Dendritic cell treated with granulocyte-macrophage colony-stimulating factor and Interleukin-4, amounts not matched to agents 40 ng/mL and 50 ng/mL, for 4 days (primary cell): ENCODE data around the gene PEX14.

Experiments
- H3K27ac Mint-ChIP-seq: one replicate; pipeline ENCODE4 v1.8.0; 2022; ENCODE audit warnings: mild to moderate bottlenecking, mixed read lengths
- H3K27me3 Mint-ChIP-seq: one replicate; pipeline ENCODE4 v1.8.0; 2022; ENCODE audit warnings: mild to moderate bottlenecking, mixed read lengths
- H3K36me3 Mint-ChIP-seq: one replicate; pipeline ENCODE4 v1.8.0; 2022; ENCODE audit warnings: low read depth, mixed read lengths
- H3K4me1 Mint-ChIP-seq: one replicate; pipeline ENCODE4 v1.8.0; 2022; ENCODE audit warnings: low read depth, mixed read lengths
- H3K4me3 Mint-ChIP-seq: one replicate; pipeline ENCODE4 v1.8.0; 2022; ENCODE audit warnings: mild to moderate bottlenecking, moderate library complexity, mixed read lengths
- H3K9me3 Mint-ChIP-seq: one replicate; pipeline ENCODE4 v1.8.0; 2022; ENCODE audit warnings: mixed read lengths
- intact Hi-C: fragments of 100-400 bp; cut with micrococcal nuclease; formaldehyde crosslinking; loops from one replicate; pipeline ENCODE4 v1.15.0; 2022

PEX14 gene

GRCh38 chr1:10511494-10511885 is 36.7 kb downstream of the PEX14 start:
- Mint-ChIP-seq H3K36me3 (no peaks in the 10 kb centered on the region), H3K27me3 (no peaks in the 10 kb centered on the region), H3K27ac (no peak overlapping the region), H3K4me1 (peaks cover 35% of the 10 kb centered on the region), H3K9me3 (no peaks in the 10 kb centered on the region), H3K4me3 (no peak overlapping the region)
- intact Hi-C loops, result loop anchor here (5.0 kb wide), 1 partner anchor 181 kb away; no protein-coding TSS in a partner anchor

- no peaks in the 10 kb centered on the region for H3K36me3 Mint-ChIP-seq
- intact Hi-C loops, result loop anchor here (5.0 kb wide), 1 partner anchor 179 kb away; no protein-coding TSS in a partner anchor
- no peaks in the 10 kb centered on the region for H3K27me3 Mint-ChIP-seq
- H3K27ac Mint-ChIP-seq, result no peak overlapping the region
- H3K4me3 Mint-ChIP-seq, result no peak overlapping the region
- peaks cover 52% of the 10 kb centered on the region for H3K4me1 Mint-ChIP-seq
- H3K9me3 Mint-ChIP-seq, result no peaks in the 10 kb centered on the region
Measured at GRCh38 chr1:10513199-10513598, 38.4 kb downstream of the PEX14 start.

- Mint-ChIP-seq H3K27ac (peak overlapping the region; percentile 55), H3K9me3 (no peaks in the 10 kb centered on the region), H3K4me1 (peaks cover 63% of the 10 kb centered on the region), H3K4me3 (no peak overlapping the region), H3K36me3 (peaks cover 3% of the 10 kb centered on the region), H3K27me3 (no peaks in the 10 kb centered on the region)
- intact Hi-C loops, result loop anchor here (1.0 to 5.0 kb wide), 2 partner anchors 178 to 353 kb away; no protein-coding TSS in a partner anchor
Measured at GRCh38 chr1:10514490-10515235, 39.9 kb downstream of the PEX14 start.

- Mint-ChIP-seq H3K9me3 (no peaks in the 10 kb centered on the region), H3K4me3 (no peak overlapping the region), H3K27me3 (no peaks in the 10 kb centered on the region), H3K4me1 (peaks cover 59% of the 10 kb centered on the region), H3K27ac (peak overlapping the region; percentile 74), H3K36me3 (peaks cover 7% of the 10 kb centered on the region)
- intact Hi-C loops, result no loop called here
Measured at GRCh38 chr1:10515301-10515975, 40.7 kb downstream of the PEX14 start.

- Mint-ChIP-seq H3K27me3 (no peaks in the 10 kb centered on the region), H3K27ac (peak overlapping the region; percentile 81), H3K4me1 (peaks cover 58% of the 10 kb centered on the region), H3K9me3 (no peaks in the 10 kb centered on the region), H3K4me3 (no peak overlapping the region), H3K36me3 (peaks cover 7% of the 10 kb centered on the region)
- intact Hi-C loops, result no loop called here
Measured at GRCh38 chr1:10515976-10516750, 41.4 kb downstream of the PEX14 start.

GRCh38 chr1:10516925-10517676 is 42.4 kb downstream of the PEX14 start:
- Mint-ChIP-seq H3K4me1 (peaks cover 55% of the 10 kb centered on the region), H3K4me3 (no peak overlapping the region), H3K27ac (peak overlapping the region; percentile 81), H3K27me3 (no peaks in the 10 kb centered on the region), H3K9me3 (no peaks in the 10 kb centered on the region), H3K36me3 (peaks cover 7% of the 10 kb centered on the region)
- intact Hi-C loops, result no loop called here

GRCh38 chr1:10517677-10517982 is 42.9 kb downstream of the PEX14 start:
- Mint-ChIP-seq H3K4me1 (peaks cover 55% of the 10 kb centered on the region), H3K9me3 (no peaks in the 10 kb centered on the region), H3K27me3 (no peaks in the 10 kb centered on the region), H3K27ac (peak overlapping the region; percentile 81), H3K36me3 (peaks cover 7% of the 10 kb centered on the region), H3K4me3 (no peak overlapping the region)
- intact Hi-C loops, result no loop called here

- intact Hi-C loops, result no loop called here
- H3K27me3 Mint-ChIP-seq, result no peaks in the 10 kb centered on the region
Measured at GRCh38 chr1:10519016-10519417, 44.3 kb downstream of the PEX14 start.

GRCh38 chr1:10520497-10520896 is 45.7 kb downstream of the PEX14 start:
- Mint-ChIP-seq H3K4me3 (no peak overlapping the region), H3K27me3 (no peaks in the 10 kb centered on the region), H3K27ac (peak overlapping the region; percentile 34), H3K4me1 (peaks cover 50% of the 10 kb centered on the region), H3K9me3 (no peaks in the 10 kb centered on the region), H3K36me3 (peaks cover 7% of the 10 kb centered on the region)
- intact Hi-C loops, result no loop called here

More at GRCh38 chr1:10519016-10519417, 44.3 kb downstream of the PEX14 start:
- peak overlapping the region; percentile 50 for H3K27ac Mint-ChIP-seq
- H3K4me3 Mint-ChIP-seq, result no peak overlapping the region
- peaks cover 7% of the 10 kb centered on the region for H3K36me3 Mint-ChIP-seq
- H3K4me1 Mint-ChIP-seq, result peaks cover 58% of the 10 kb centered on the region
- H3K9me3 Mint-ChIP-seq, result no peaks in the 10 kb centered on the region

- H3K4me1 Mint-ChIP-seq, result peaks cover 46% of the 10 kb centered on the region
- H3K4me3 Mint-ChIP-seq, result no peak overlapping the region
- no peaks in the 10 kb centered on the region for H3K27me3 Mint-ChIP-seq
- peaks cover 7% of the 10 kb centered on the region for H3K36me3 Mint-ChIP-seq
- no peaks in the 10 kb centered on the region for H3K9me3 Mint-ChIP-seq
- H3K27ac Mint-ChIP-seq, result peak overlapping the region; percentile 24
- intact Hi-C loops, result no loop called here
Measured at GRCh38 chr1:10520952-10521351, 46.2 kb downstream of the PEX14 start.

- Mint-ChIP-seq H3K36me3 (peaks cover 7% of the 10 kb centered on the region), H3K27ac (peak overlapping the region; percentile 24), H3K4me1 (peaks cover 40% of the 10 kb centered on the region), H3K9me3 (no peaks in the 10 kb centered on the region), H3K4me3 (no peak overlapping the region), H3K27me3 (no peaks in the 10 kb centered on the region)
- intact Hi-C loops, result no loop called here
Measured at GRCh38 chr1:10521537-10522157, 46.9 kb downstream of the PEX14 start.

GRCh38 chr1:10522322-10522860 is 47.6 kb downstream of the PEX14 start:
- Mint-ChIP-seq H3K4me3 (no peak overlapping the region), H3K4me1 (peaks cover 33% of the 10 kb centered on the region), H3K27ac (no peak overlapping the region), H3K27me3 (no peaks in the 10 kb centered on the region), H3K9me3 (no peaks in the 10 kb centered on the region), H3K36me3 (peaks cover 7% of the 10 kb centered on the region)
- intact Hi-C loops, result no loop called here

- H3K36me3 Mint-ChIP-seq, result peaks cover 4% of the 10 kb centered on the region
- intact Hi-C loops, result no loop called here
- H3K9me3 Mint-ChIP-seq, result no peaks in the 10 kb centered on the region
- peaks cover 35% of the 10 kb centered on the region for H3K4me1 Mint-ChIP-seq
- H3K4me3 Mint-ChIP-seq, result no peak overlapping the region
- H3K27ac Mint-ChIP-seq, result no peak overlapping the region
- no peaks in the 10 kb centered on the region for H3K27me3 Mint-ChIP-seq
Measured at GRCh38 chr1:10525208-10525607, 50.5 kb downstream of the PEX14 start.
